ENCODE results near the gene TMEM255B. TPM values are rescaled to one million over a fixed set of nuclear protein-coding genes. Genes with fewer than 3 reads are reported as not detected.

Gene TMEM255B
- total RNA-seq, 4 donors from 2014 or later = 0.26 to 3.8 (median 1.7) TPM

GRCh38 chr13:113746671-113747070 is 12.4 kb upstream of the TMEM255B start:
- no peak for TF ChIP-seq EP300 (IDR thresholded peaks at IDR 0.05)
- TF ChIP-seq POLR2AphosphoS5 (IDR thresholded peaks at IDR 0.05) = no peak
- TF ChIP-seq CTCF (IDR thresholded peaks at IDR 0.05) = no peak
- no peak for TF ChIP-seq POLR2A (IDR thresholded peaks at IDR 0.05)
- no peak overlapping the region for H3K27ac ChIP-seq
- H3K4me1 ChIP-seq = peaks cover 11% of the 10 kb centered on the region
- no peaks in the 10 kb centered on the region for H3K9me3 ChIP-seq
- WGBS = 92% methylated on average over 12 of the region's 12 CpGs
- DNase-seq (ENCODE audit: low spot score in 2 of 2) = no peak
- H3K36me3 ChIP-seq = no peaks in the 10 kb centered on the region
- H3K4me3 ChIP-seq = no peak overlapping the region
- peaks cover 8% of the 10 kb centered on the region for H3K27me3 ChIP-seq

GRCh38 chr13:113747291-113747833 is 11.7 kb upstream of the TMEM255B start:
- no peak for TF ChIP-seq CTCF (IDR thresholded peaks at IDR 0.05)
- TF ChIP-seq EP300 (IDR thresholded peaks at IDR 0.05) = no peak
- no peak for TF ChIP-seq POLR2A (IDR thresholded peaks at IDR 0.05)
- TF ChIP-seq POLR2AphosphoS5 (IDR thresholded peaks at IDR 0.05) = no peak
- H3K36me3 ChIP-seq = no peaks in the 10 kb centered on the region
- no peaks in the 10 kb centered on the region for H3K9me3 ChIP-seq
- no peak for DNase-seq (ENCODE audit: low spot score in 2 of 2)
- H3K4me1 ChIP-seq = peaks cover 4% of the 10 kb centered on the region
- peaks cover 8% of the 10 kb centered on the region for H3K27me3 ChIP-seq
- H3K27ac ChIP-seq = no peak overlapping the region
- no peak overlapping the region for H3K4me3 ChIP-seq
- WGBS = 79% methylated on average over 21 of the region's 25 CpGs

GRCh38 chr13:113748101-113748861 is 10.7 kb upstream of the TMEM255B start:
- Histone ChIP-seq H3K4me1 (no peaks in the 10 kb centered on the region), H3K9me3 (no peaks in the 10 kb centered on the region), H3K36me3 (no peaks in the 10 kb centered on the region), H3K4me3 (no peak overlapping the region), H3K27me3 (peaks cover 6% of the 10 kb centered on the region), H3K27ac (no peak overlapping the region)
- TF ChIP-seq POLR2A (IDR thresholded peaks at IDR 0.05) (no peak), CTCF (IDR thresholded peaks at IDR 0.05) (no peak), EP300 (IDR thresholded peaks at IDR 0.05) (no peak), POLR2AphosphoS5 (IDR thresholded peaks at IDR 0.05) (no peak)
- WGBS = 76% methylated on average over 23 of the region's 25 CpGs
- DNase-seq (ENCODE audit: low spot score in 2 of 2) = no peak

- 94% methylated on average over 10 of the region's 22 CpGs for WGBS
- Histone ChIP-seq H3K4me1 (no peaks in the 10 kb centered on the region), H3K27ac (no peak overlapping the region)
Observed at GRCh38 chr13:113748862-113749451, 10.1 kb upstream of the TMEM255B start.

More at GRCh38 chr13:113748862-113749451, 10.1 kb upstream of the TMEM255B start:
- Histone ChIP-seq H3K4me3 (no peak overlapping the region), H3K36me3 (no peaks in the 10 kb centered on the region), H3K9me3 (no peaks in the 10 kb centered on the region), H3K27me3 (peaks cover 1% of the 10 kb centered on the region)
- peak in 1 of 2 donors; percentile 29 for DNase-seq (ENCODE audit: low spot score in 2 of 2)
- TF ChIP-seq EP300 (IDR thresholded peaks at IDR 0.05) = no peak
- TF ChIP-seq CTCF (IDR thresholded peaks at IDR 0.05) = no peak
